ENCODE data around the gene FHIT. TPM values are rescaled to one million over a fixed set of nuclear protein-coding genes. Genes with fewer than 3 reads are reported as not detected.

The FHIT gene
- polyA plus RNA-seq, 1 donor from 2014 or later = 17.3 TPM

DNA sequence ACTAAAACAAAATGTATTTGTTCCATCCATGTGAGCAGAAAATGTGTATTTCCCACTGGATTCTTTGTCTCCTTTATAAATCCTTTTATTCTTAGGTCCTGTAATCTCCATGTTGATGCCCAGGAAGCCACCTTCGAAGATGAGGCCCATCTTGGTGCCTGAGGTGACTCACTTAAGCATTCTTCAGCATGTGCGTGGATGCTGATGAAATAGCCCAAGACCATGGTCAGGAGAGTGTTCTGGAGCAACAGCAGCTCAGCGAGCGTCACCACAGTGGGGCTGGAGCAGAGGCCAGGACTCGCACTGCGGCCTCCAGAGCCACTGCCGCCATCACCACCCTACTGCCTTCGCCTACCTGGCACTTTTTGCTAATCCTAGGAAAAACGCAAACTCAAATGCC, 520.9 kb downstream of the FHIT start:
- Mint-ChIP-seq H3K36me3 (no peaks in the 10 kb centered on the region), H3K4me1 (no peaks in the 10 kb centered on the region), H3K4me3 (no peak overlapping the region), H3K27ac (peak overlapping the region in 1 of 3 donors; percentile 13), H3K9me3 (peaks cover 0 to 3% (median 2%) of the 10 kb centered on the region in 3 donors), H3K27me3 (no peaks in the 10 kb centered on the region)

DNA sequence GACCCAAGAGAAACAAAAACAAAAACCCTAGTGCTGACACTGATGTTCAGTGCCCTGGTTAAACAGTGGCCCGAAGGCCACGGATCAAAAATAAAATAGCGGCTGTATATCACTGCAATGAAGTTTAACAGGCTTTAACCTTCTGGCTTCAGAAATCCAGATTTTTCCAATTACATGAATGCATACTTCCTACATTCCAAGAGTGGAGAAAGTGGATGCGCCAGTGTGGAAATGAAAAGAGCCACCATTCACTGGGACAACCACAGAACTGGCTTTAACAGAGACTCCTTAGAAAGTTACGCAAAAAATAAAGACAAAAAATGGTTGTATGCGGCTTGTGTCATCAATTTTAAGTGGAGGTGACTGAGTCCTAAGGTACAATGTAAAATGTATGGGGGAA, 522.2 kb downstream of the FHIT start:
- Mint-ChIP-seq H3K9me3 (peaks cover 0 to 4% (median 2%) of the 10 kb centered on the region in 3 donors), H3K36me3 (peaks cover 1% of the 10 kb centered on the region), H3K4me1 (no peaks in the 10 kb centered on the region), H3K4me3 (no peak overlapping the region), H3K27me3 (no peaks in the 10 kb centered on the region), H3K27ac (no peak overlapping the region)

DNA sequence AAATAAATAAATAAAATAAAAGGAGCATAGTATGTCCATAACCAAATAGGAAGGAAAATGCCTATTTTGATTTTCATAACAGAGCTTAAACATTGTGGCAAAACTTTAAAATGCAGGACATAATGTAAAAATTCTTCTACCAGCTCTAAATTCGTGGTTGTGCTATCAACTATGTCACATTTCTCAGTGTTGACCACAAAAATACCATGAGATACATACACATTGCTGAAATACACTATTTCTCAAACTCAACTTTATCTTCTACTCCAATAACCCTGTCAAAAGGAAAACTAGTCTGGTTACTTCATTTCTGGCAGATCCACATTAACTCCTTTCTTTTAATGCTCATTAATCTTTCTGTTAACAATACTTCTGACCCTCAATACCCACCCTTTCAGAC, 523.2 kb downstream of the FHIT start:
- H3K36me3 Mint-ChIP-seq = peaks cover 1% of the 10 kb centered on the region
- H3K27ac Mint-ChIP-seq = no peak overlapping the region
- peaks cover 0 to 4% (median 2%) of the 10 kb centered on the region in 3 donors for H3K9me3 Mint-ChIP-seq

DNA sequence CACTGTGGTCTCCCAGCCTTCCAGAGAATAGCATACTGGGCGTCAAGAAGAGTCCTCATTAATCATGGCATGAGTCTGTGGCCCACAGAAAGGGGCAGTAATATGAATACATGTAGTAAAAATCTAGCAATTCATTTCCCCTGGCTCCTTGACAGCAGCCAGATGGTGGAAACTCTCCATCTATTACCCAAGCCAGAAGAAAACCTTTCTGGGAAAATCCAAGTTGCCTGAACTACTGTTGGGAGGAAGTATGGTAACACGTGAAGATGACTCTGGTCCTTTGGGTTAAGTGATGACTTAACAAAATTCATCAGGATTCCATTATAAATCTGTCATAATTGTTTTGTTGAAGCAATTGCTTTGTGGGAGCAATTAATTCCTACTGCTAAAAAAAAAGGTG, 530.5 kb downstream of the FHIT start:
- no peak overlapping the region for H3K4me3 Mint-ChIP-seq
- H3K27me3 Mint-ChIP-seq = no peaks in the 10 kb centered on the region
- peaks cover 1 to 4% (median 3%) of the 10 kb centered on the region in 3 donors for H3K9me3 Mint-ChIP-seq
- peaks cover 4% of the 10 kb centered on the region for H3K36me3 Mint-ChIP-seq
- H3K4me1 Mint-ChIP-seq = no peaks in the 10 kb centered on the region
- H3K27ac Mint-ChIP-seq = no peak overlapping the region

More for the DNA sequence above, 523.2 kb downstream of the FHIT start:
- Mint-ChIP-seq H3K4me3 (no peak overlapping the region), H3K27me3 (no peaks in the 10 kb centered on the region), H3K4me1 (no peaks in the 10 kb centered on the region)

DNA sequence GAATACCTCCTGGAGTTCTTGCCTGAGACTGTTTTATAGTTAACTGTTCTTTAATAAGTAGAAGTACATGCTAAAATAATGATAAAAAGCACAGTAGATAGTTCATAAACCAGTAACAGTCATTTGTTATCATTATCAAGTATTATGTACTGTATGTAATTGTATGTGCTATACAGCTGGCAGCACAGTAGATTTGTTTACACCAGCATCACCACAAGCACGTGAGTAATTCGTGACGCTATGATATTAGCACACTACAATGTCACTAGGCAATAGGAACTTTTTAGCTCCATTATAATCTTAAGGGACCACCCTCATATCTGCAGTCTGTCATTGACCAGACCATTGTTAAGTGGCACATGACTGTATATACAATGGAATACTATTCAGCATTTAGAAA, 534.7 kb downstream of the FHIT start:
- H3K4me3 Mint-ChIP-seq = no peak overlapping the region
- H3K36me3 Mint-ChIP-seq = peaks cover 3% of the 10 kb centered on the region
- H3K27me3 Mint-ChIP-seq = no peaks in the 10 kb centered on the region
- H3K9me3 Mint-ChIP-seq = peaks cover 0 to 6% (median 4%) of the 10 kb centered on the region in 3 donors
- no peak overlapping the region for H3K27ac Mint-ChIP-seq
- no peaks in the 10 kb centered on the region for H3K4me1 Mint-ChIP-seq

DNA sequence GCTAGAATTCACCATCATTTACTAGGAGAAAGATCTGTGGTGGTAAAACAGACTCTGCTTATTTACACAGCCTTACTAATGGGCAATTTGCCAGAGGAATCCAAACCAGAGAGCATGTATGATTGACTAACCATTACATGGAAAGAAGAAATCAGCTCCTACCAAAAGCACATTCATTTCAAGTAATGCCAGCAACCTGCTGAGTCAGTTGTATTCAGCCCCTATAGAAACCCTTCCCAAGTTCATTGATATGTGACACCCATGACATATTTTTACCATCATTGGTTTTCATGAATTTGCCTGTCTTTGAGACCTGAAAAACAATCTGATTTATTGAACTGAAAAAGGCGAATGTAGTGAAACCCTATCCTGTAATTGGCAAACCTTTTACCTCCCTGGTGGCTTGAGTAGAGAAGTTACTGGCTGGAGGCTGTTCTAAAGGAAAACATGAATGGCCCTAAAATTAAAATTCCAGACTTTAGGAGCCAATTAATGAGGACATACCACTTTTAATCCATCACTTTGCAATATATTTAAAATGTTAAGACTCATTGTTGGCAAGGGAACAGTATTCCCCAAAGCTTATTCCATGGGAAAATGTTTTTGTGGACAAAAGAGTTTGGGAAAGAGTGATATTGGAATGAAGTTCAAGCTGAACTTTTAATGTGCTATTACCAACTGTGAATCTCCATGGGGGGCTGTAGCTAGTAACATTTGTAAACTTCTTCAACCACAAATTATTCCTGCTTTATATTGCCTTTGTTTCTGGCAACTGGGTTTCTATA, 542.9 kb downstream of the FHIT start:
- Mint-ChIP-seq H3K36me3 (no peaks in the 10 kb centered on the region), H3K9me3 (peaks cover 0 to 4% (median 1%) of the 10 kb centered on the region in 3 donors), H3K27ac (no peak overlapping the region)

DNA sequence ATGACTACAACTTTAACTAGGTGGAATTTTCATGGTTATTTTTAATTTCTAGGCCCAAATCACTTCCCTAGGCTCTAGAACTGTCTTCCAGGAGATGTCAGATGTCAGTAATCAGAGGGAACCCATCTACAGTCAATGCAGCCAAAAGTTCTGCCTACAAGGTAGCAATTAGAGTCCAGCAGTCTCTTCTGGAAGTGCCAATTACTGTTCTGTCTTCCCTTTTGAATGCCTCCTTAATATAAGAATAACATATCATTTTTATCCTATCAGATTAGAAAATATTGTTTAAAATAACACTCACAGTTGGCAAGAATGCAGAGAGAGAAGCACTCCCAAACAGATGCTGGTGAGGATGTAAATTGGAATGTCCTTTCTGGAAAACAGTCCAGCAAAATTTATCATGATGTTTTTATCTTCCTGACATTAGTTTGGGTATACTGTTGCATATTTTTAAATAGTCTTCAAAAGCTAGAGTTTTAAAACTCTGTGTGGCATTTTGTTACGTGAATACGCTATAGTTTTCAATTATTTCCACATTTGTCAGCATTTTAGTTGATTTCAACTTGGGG, 543.7 kb downstream of the FHIT start:
- Mint-ChIP-seq H3K27me3 (no peaks in the 10 kb centered on the region), H3K4me1 (no peaks in the 10 kb centered on the region), H3K4me3 (no peak overlapping the region), H3K27ac (no peak overlapping the region), H3K36me3 (peaks cover 1% of the 10 kb centered on the region), H3K9me3 (peaks cover 0 to 4% (median 1%) of the 10 kb centered on the region in 3 donors)

More for the DNA sequence above, 542.9 kb downstream of the FHIT start:
- Mint-ChIP-seq H3K4me3 (no peak overlapping the region), H3K4me1 (no peaks in the 10 kb centered on the region), H3K27me3 (no peaks in the 10 kb centered on the region)

DNA sequence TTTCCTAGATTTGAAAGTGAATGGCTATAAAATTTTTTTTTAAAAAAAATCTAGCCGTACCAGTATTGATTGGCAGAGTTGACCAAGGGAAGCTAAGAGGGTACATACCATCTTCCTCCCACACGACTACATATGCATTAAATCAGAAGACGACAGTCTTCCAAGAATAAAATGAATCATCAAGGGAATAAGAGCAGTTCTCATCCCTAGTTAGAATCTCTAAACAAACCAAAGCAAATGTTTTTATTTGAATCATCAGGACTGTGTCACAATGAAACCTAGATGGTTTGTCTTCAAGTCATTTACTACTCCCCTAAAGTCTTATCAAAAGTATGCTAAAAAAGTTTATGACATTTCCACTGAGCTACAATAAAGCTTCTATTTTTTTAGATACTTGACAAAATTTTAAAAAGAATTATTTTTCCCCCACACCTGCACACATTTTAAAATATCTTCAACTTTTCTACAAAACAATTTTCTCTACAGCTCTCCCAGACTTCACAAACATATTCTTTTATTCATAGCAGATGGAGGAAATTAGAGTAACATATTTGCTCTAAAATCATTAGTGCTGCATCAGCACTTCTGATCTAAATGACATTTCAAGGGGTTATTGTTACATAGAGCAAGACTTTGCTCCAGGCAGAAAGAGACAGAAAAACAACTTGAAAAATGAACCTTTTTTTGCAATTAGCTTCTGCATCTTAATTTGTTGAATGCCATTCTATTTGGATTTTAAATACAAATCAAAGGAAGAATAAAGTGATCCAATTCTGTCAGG, 547.1 kb downstream of the FHIT start:
- peaks cover 1% of the 10 kb centered on the region for H3K36me3 Mint-ChIP-seq
- H3K27me3 Mint-ChIP-seq = no peaks in the 10 kb centered on the region
- H3K27ac Mint-ChIP-seq = no peak overlapping the region
- no peak overlapping the region for H3K4me3 Mint-ChIP-seq
- H3K9me3 Mint-ChIP-seq = no peaks in the 10 kb centered on the region
- no peaks in the 10 kb centered on the region for H3K4me1 Mint-ChIP-seq

DNA sequence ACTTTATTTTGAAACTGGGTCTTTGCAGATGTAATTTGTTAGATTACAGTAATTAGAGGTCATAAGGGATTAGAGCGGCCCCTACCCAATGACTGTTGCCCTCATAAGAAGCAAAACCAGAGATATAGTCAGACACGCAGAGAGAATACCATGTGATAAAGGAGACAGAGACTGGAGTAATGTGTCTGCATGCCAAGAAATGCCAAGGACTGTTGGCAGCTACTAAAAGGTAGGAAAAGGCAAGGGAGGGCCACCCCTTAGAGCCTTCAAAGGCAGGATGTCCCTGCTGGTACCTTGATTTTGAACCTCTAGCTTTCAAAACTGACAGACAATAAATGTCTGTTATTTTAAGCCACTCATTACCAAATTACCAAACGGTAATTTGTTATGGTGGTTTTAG, 548.2 kb downstream of the FHIT start:
- H3K36me3 Mint-ChIP-seq = peaks cover 1% of the 10 kb centered on the region
- no peaks in the 10 kb centered on the region for H3K9me3 Mint-ChIP-seq
- no peaks in the 10 kb centered on the region for H3K27me3 Mint-ChIP-seq
- H3K27ac Mint-ChIP-seq = no peak overlapping the region
- no peak overlapping the region for H3K4me3 Mint-ChIP-seq
- no peaks in the 10 kb centered on the region for H3K4me1 Mint-ChIP-seq

DNA sequence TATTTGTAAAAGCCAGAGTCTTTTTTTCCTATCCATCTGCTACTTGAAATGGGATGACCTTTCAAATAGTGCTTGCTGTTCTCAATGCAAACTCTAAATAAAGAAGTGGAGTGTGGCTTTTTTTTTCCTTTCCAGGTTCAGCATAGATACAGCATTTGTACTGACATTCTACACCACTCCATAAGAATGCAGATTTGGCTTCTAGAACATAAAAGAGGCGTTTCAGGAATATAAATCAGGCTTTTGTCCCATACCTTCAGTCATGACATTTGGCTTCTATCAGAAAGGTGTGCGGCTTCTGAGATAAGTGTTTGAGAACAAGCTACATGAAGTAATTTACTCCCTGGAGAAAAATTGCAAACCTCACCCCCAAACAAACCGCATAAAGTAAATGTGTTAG, 553.1 kb downstream of the FHIT start:
- Mint-ChIP-seq H3K27me3 (no peaks in the 10 kb centered on the region), H3K4me1 (no peaks in the 10 kb centered on the region), H3K36me3 (peaks cover 1% of the 10 kb centered on the region), H3K9me3 (no peaks in the 10 kb centered on the region), H3K4me3 (no peak overlapping the region), H3K27ac (no peak overlapping the region)

DNA sequence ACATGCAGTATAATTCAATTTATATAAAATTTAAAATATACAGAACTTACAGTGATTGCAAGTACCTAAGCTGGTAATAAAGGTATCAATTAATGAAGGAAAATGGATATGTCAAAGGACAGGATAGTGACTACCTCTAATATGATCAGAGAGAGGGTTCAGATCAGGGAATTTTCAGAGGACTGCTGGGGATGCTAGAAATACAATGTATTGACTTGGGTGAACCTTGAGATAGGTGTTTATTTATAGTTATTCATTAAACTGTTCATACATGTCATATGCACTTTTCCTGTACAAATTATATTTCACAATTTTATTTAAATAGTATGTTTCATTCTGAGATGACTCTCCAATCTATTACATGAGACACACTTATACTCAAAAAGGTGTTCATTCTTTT, 554.1 kb downstream of the FHIT start:
- no peaks in the 10 kb centered on the region for H3K36me3 Mint-ChIP-seq
- H3K27ac Mint-ChIP-seq = no peak overlapping the region
- no peaks in the 10 kb centered on the region for H3K27me3 Mint-ChIP-seq
- no peaks in the 10 kb centered on the region for H3K9me3 Mint-ChIP-seq
- no peak overlapping the region for H3K4me3 Mint-ChIP-seq
- no peaks in the 10 kb centered on the region for H3K4me1 Mint-ChIP-seq

DNA sequence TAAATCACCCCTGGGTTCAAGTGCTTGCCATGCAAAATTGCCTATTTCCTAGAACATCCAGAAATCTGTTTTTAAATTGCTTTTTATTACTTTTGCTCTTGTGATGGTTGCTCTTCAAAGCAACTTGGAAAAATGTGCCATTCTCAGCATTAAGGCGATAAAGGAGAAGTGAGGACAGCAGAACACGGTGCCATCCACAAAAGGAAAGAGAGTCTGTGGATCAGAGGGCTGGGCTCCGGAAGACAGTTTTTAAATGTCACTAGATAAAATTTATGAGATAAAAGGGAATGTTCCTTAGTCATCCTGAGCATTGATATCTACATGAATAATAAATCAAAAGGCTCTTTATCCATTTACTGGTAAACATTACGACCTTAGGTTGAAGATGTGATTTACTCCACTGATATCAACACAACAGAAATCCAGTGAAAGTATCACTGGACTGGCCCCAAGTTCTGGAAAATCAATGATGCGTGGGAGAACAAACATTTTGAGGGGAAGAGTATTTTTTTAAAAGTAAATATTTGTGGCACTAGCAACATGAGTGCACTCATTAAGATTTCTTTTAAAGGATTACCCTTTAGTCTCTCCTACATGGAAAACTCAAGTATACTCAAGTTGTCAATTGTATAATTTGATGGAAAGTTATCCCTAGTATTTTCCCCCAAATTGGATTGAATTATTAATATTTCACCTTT, 554.7 kb downstream of the FHIT start:
- Mint-ChIP-seq H3K27ac (no peak overlapping the region), H3K4me3 (no peak overlapping the region), H3K4me1 (no peaks in the 10 kb centered on the region), H3K9me3 (peaks cover 0 to 1% (median 0%) of the 10 kb centered on the region in 3 donors), H3K27me3 (no peaks in the 10 kb centered on the region), H3K36me3 (peaks cover 1% of the 10 kb centered on the region)

DNA sequence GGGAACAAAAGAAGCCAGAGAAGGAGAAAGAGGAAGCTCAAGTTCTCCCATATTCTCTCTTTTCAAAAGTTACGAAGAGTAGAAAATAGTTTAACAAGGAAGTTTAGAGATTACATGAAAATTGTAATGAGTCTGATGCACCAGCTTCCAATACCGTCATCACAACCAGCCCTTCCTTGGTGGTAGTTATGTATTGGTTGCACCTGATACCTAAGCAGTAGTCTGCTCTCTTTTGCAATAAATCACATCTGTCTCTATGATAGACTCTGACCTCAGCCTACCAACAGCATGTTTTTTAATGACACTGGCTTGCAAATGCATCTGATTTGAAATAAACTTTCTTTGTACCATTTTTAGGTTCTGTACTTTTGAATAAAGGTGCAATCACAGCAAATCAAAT, 575.8 kb downstream of the FHIT start:
- no peak overlapping the region for H3K27ac Mint-ChIP-seq
- H3K36me3 Mint-ChIP-seq = no peaks in the 10 kb centered on the region
- H3K4me3 Mint-ChIP-seq = no peak overlapping the region
- no peaks in the 10 kb centered on the region for H3K27me3 Mint-ChIP-seq
- H3K9me3 Mint-ChIP-seq = peaks cover 0 to 6% (median 3%) of the 10 kb centered on the region in 3 donors
- H3K4me1 Mint-ChIP-seq = no peaks in the 10 kb centered on the region

DNA sequence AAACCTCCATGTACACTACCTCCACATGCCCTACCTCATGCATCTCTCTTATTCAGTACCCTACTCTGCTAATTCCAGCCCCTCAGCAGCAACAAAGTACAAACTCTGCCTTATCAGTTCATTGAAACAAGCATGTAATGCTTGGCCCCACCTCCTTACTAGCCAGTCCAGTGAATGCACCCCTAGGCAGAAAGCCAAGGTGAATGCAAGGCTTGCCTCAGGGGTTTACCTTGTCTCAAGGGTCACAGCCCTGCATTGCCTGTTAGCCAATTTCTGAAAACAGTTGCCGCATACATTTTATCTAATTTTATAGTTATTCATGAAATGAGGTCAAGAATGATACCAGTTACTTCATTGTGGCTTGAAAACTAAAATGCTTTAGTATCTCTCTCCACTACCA, 576.4 kb downstream of the FHIT start:
- H3K4me1 Mint-ChIP-seq = no peaks in the 10 kb centered on the region
- no peak overlapping the region for H3K27ac Mint-ChIP-seq

DNA sequence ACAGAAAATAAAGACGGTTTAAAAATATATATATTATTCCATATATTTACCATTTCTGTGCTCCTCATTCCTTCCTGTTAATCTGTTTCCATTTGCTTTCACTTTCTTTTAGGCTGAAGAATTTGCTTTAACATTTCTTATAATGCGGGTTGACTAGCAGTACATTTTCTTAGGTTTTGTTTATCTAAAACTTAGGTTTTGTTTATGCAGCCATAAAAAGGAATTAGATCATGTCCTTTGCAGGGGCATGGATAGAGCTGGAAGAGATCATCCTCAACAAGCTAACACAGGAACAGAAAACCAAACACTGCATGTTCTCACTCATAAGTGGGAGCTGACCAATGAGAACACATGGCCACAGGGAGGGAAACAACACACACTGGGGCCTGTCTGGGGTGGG, 578.1 kb downstream of the FHIT start:
- Mint-ChIP-seq H3K4me3 (no peak overlapping the region), H3K4me1 (no peaks in the 10 kb centered on the region), H3K9me3 (peaks cover 4 to 9% (median 7%) of the 10 kb centered on the region in 3 donors), H3K27me3 (no peaks in the 10 kb centered on the region), H3K27ac (no peak overlapping the region), H3K36me3 (no peaks in the 10 kb centered on the region)

More for the DNA sequence above, 576.4 kb downstream of the FHIT start:
- H3K9me3 Mint-ChIP-seq = peaks cover 0 to 6% (median 3%) of the 10 kb centered on the region in 3 donors
- H3K27me3 Mint-ChIP-seq = no peaks in the 10 kb centered on the region
- no peak overlapping the region for H3K4me3 Mint-ChIP-seq
- H3K36me3 Mint-ChIP-seq = no peaks in the 10 kb centered on the region

Data from IgD-negative memory B cell (primary cell).